ENCODE data around the gene CLDN6.
A peak's percentile ranks its signal among the peaks of the same experiment; 100 is the strongest.

- TF ChIP-seq EZH2 (IDR thresholded peaks at IDR 0.05): no peak
- TF ChIP-seq POLR2AphosphoS5 (IDR thresholded peaks at IDR 0.05; ENCODE audit: low read depth, low read length): no peak
- TF ChIP-seq CTCF (IDR thresholded peaks at IDR 0.05 in 2 of 3, conservative IDR thresholded peaks at IDR 0.05 in 1 of 3; ENCODE audit: borderline replicate concordance in 1 of 3, insufficient read depth in 1 of 3, low read depth in 2 of 3, low read length in 2 of 3): peak in 1 of 3 experiments; percentile 23; a peak in 1 of 6 replicates
Measured at GRCh38 chr16:3058139-3059030, 40.4 kb upstream of the CLDN6 start.

All from HCT116 (cell line).